ENCODE data around the gene SPOCD1.

The SPOCD1 gene

DNA sequence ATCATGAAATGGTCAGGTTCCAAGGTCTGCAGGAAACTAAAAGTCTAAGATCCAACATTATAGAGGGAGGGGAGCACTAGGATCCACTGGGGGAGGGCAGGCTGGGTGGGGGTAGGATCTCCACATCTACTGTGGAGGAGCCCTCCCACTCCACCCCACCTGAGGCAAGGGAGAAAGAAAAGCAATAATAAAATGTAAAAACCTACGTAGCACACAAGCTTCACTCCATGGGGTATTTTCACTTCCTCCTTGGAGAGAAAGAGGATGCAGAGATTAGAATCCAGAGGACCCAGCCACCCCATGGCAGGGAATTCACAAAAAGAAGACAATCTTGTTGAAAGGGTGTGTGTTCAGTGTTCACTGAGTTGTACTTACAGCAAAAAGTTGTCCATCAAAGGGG lies 14.4 kb downstream of the SPOCD1 start:
- Histone ChIP-seq H3K4me3 (ENCODE audit: low read depth, low read length) (no peak overlapping the region), H3K36me3 (ENCODE audit: control insufficient read depth in 2 of 2, insufficient read depth in 1 of 2, low read length in 2 of 2) (no peaks in the 10 kb centered on the region), H3K9me3 (ENCODE audit: control insufficient read depth, insufficient read depth, low read depth, low read length) (no peaks in the 10 kb centered on the region), H3K4me1 (ENCODE audit: control insufficient read depth, insufficient read depth, low read length) (no peaks in the 10 kb centered on the region), H3K27ac (ENCODE audit: extremely low read depth, low read depth, low read length) (no peak overlapping the region)
- POLR2A ChIA-PET: no interaction called here
- CTCF ChIA-PET: no interaction called here
- TF ChIP-seq PRDM1 (tag by site-specific recombination; IDR thresholded peaks at IDR 0.05): no peak
- TF ChIP-seq, protein P1, sequence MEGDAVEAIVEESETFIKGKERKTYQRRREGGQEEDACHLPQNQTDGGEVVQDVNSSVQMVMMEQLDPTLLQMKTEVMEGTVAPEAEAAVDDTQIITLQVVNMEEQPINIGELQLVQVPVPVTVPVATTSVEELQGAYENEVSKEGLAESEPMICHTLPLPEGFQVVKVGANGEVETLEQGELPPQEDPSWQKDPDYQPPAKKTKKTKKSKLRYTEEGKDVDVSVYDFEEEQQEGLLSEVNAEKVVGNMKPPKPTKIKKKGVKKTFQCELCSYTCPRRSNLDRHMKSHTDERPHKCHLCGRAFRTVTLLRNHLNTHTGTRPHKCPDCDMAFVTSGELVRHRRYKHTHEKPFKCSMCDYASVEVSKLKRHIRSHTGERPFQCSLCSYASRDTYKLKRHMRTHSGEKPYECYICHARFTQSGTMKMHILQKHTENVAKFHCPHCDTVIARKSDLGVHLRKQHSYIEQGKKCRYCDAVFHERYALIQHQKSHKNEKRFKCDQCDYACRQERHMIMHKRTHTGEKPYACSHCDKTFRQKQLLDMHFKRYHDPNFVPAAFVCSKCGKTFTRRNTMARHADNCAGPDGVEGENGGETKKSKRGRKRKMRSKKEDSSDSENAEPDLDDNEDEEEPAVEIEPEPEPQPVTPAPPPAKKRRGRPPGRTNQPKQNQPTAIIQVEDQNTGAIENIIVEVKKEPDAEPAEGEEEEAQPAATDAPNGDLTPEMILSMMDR (tag by site-specific recombination; IDR thresholded peaks at IDR 0.05): no peak
- TF ChIP-seq, protein P2, sequence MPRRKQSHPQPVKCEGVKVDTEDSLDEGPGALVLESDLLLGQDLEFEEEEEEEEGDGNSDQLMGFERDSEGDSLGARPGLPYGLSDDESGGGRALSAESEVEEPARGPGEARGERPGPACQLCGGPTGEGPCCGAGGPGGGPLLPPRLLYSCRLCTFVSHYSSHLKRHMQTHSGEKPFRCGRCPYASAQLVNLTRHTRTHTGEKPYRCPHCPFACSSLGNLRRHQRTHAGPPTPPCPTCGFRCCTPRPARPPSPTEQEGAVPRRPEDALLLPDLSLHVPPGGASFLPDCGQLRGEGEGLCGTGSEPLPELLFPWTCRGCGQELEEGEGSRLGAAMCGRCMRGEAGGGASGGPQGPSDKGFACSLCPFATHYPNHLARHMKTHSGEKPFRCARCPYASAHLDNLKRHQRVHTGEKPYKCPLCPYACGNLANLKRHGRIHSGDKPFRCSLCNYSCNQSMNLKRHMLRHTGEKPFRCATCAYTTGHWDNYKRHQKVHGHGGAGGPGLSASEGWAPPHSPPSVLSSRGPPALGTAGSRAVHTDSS (tag by site-specific recombination; IDR thresholded peaks at IDR 0.05): no peak
- no peak for TF ChIP-seq ZNF433 (tag by site-specific recombination; IDR thresholded peaks at IDR 0.05; ENCODE audit: low read depth)
- peak; percentile 26 for TF ChIP-seq ZFHX2 (tag by site-specific recombination; conservative IDR thresholded peaks at IDR 0.05)
- TF ChIP-seq EGR2 (tag by site-specific recombination; IDR thresholded peaks at IDR 0.05; ENCODE audit: low read depth): peak; percentile 47; the same call in 1 of the 2 replicates
- TF ChIP-seq, protein P3, sequence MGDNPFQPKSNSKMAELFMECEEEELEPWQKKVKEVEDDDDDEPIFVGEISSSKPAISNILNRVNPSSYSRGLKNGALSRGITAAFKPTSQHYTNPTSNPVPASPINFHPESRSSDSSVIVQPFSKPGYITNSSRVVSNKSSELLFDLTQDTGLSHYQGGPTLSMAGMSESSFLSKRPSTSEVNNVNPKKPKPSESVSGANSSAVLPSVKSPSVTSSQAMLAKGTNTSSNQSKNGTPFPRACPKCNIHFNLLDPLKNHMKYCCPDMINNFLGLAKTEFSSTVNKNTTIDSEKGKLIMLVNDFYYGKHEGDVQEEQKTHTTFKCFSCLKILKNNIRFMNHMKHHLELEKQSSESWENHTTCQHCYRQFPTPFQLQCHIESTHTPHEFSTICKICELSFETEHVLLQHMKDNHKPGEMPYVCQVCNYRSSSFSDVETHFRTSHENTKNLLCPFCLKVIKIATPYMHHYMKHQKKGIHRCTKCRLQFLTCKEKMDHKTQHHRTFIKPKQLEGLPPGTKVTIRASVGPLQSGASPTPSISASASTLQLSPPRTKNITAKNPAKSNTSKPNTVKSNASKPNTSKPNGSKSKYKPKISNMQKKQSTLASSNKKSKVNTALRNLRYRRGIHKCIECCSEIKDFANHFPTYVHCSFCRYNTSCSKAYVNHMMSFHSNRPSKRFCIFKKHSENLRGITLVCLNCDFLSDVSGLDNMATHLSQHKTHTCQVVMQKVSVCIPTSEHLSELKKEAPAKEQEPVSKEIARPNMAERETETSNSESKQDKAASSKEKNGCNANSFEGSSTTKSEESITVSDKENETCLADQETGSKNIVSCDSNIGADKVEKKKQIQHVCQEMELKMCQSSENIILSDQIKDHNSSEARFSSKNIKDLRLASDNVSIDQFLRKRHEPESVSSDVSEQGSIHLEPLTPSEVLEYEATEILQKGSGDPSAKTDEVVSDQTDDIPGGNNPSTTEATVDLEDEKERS (tag by site-specific recombination; IDR thresholded peaks at IDR 0.05): no peak
- TF ChIP-seq, protein P4, sequence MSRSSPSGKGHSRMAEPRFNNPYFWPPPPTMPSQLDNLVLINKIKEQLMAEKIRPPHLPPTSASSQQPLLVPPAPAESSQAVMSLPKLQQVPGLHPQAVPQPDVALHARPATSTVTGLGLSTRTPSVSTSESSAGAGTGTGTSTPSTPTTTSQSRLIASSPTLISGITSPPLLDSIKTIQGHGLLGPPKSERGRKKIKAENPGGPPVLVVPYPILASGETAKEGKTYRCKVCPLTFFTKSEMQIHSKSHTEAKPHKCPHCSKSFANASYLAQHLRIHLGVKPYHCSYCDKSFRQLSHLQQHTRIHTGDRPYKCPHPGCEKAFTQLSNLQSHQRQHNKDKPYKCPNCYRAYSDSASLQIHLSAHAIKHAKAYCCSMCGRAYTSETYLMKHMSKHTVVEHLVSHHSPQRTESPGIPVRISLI (tag by site-specific recombination; IDR thresholded peaks at IDR 0.05): no peak
- TF ChIP-seq, protein P5, sequence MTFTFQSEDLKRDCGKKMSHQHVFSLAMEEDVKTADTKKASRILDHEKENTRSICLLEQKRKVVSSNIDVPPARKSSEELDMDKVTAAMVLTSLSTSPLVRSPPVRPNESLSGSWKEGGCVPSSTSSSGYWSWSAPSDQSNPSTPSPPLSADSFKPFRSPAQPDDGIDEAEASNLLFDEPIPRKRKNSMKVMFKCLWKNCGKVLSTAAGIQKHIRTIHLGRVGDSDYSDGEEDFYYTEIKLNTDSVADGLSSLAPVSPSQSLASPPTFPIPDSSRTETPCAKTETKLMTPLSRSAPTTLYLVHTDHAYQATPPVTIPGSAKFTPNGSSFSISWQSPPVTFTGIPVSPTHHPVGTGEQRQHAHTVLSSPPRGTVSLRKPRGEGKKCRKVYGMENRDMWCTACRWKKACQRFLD (tag by site-specific recombination; IDR thresholded peaks at IDR 0.05): no peak
- TF ChIP-seq, protein P6, sequence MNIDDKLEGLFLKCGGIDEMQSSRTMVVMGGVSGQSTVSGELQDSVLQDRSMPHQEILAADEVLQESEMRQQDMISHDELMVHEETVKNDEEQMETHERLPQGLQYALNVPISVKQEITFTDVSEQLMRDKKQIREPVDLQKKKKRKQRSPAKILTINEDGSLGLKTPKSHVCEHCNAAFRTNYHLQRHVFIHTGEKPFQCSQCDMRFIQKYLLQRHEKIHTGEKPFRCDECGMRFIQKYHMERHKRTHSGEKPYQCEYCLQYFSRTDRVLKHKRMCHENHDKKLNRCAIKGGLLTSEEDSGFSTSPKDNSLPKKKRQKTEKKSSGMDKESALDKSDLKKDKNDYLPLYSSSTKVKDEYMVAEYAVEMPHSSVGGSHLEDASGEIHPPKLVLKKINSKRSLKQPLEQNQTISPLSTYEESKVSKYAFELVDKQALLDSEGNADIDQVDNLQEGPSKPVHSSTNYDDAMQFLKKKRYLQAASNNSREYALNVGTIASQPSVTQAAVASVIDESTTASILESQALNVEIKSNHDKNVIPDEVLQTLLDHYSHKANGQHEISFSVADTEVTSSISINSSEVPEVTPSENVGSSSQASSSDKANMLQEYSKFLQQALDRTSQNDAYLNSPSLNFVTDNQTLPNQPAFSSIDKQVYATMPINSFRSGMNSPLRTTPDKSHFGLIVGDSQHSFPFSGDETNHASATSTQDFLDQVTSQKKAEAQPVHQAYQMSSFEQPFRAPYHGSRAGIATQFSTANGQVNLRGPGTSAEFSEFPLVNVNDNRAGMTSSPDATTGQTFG (tag by site-specific recombination; IDR thresholded peaks at IDR 0.05; ENCODE audit: borderline replicate concordance): no peak
- TF ChIP-seq ZNF707 (tag by site-specific recombination; IDR thresholded peaks at IDR 0.05): no peak
- TF ChIP-seq, protein P7, sequence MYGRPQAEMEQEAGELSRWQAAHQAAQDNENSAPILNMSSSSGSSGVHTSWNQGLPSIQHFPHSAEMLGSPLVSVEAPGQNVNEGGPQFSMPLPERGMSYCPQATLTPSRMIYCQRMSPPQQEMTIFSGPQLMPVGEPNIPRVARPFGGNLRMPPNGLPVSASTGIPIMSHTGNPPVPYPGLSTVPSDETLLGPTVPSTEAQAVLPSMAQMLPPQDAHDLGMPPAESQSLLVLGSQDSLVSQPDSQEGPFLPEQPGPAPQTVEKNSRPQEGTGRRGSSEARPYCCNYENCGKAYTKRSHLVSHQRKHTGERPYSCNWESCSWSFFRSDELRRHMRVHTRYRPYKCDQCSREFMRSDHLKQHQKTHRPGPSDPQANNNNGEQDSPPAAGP (tag by site-specific recombination; IDR thresholded peaks at IDR 0.05): no peak
- TF ChIP-seq, protein P8, sequence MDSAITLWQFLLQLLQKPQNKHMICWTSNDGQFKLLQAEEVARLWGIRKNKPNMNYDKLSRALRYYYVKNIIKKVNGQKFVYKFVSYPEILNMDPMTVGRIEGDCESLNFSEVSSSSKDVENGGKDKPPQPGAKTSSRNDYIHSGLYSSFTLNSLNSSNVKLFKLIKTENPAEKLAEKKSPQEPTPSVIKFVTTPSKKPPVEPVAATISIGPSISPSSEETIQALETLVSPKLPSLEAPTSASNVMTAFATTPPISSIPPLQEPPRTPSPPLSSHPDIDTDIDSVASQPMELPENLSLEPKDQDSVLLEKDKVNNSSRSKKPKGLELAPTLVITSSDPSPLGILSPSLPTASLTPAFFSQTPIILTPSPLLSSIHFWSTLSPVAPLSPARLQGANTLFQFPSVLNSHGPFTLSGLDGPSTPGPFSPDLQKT (IDR thresholded peaks at IDR 0.05; ENCODE audit: borderline replicate concordance, low read depth, low read length): no peak
- no peak for TF ChIP-seq ZNF23 (tag by site-specific recombination; IDR thresholded peaks at IDR 0.05; ENCODE audit: borderline replicate concordance)
- no peak for TF ChIP-seq ZNF324 (tag by site-specific recombination; IDR thresholded peaks at IDR 0.05)
- no peak for TF ChIP-seq ZNF157 (tag by site-specific recombination; IDR thresholded peaks at IDR 0.05)
- TF ChIP-seq ZNF621 (tag by site-specific recombination; IDR thresholded peaks at IDR 0.05): no peak
- peak; percentile 45 for TF ChIP-seq GLIS1 (tag by site-specific recombination; IDR thresholded peaks at IDR 0.05)
- no peak for TF ChIP-seq ZNF473 (tag by site-specific recombination; IDR thresholded peaks at IDR 0.05)
- TF ChIP-seq SCRT1 (tag by site-specific recombination; IDR thresholded peaks at IDR 0.05; ENCODE audit: borderline replicate concordance): no peak

Measured in HEK293 (cell line).